HG03442 (cell line): Measurements from ENCODE around the gene PTPRO.

Experiments
- ATAC-seq: cut with Tn5 transposase; IDR thresholded peaks from one replicate; pipeline ENCODE4 v1.9.1; 2021; ENCODE audit warnings: mild to moderate bottlenecking, moderate library complexity; ENCODE audit not compliant: unreplicated experiment

Gene PTPRO

DNA sequence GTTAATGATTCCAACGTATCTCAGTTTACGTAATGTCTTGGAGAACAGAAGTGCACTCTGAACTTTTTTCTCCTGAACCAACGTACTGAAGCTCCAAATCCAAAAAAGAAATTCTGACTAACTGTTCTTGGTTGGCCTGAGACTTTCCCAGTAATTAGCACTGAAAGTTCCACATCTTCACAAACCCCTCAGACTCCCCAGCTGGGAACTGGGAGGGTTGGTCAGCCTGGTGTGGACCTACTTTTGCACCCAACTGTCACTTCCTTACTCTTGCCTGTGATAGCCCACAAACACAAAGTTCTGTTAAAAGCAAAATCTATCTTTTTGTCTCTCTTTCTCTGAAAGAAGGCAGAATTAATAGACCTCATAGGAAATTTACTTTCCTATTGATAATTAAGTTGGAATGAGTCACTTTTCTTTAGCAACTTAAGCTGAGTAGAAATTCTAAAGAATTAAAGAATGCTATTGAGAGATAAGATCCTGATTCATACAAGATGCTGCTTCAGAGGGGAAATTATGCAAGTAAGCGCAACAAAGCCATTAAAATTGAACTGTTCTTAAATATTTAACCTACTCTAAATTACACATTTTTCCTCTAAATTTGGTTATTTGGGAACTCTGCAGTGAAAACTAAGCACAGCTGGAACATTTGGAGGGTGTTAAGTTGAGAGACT is 311.8 kb downstream of the PTPRO start:
- no peak for ATAC-seq

DNA sequence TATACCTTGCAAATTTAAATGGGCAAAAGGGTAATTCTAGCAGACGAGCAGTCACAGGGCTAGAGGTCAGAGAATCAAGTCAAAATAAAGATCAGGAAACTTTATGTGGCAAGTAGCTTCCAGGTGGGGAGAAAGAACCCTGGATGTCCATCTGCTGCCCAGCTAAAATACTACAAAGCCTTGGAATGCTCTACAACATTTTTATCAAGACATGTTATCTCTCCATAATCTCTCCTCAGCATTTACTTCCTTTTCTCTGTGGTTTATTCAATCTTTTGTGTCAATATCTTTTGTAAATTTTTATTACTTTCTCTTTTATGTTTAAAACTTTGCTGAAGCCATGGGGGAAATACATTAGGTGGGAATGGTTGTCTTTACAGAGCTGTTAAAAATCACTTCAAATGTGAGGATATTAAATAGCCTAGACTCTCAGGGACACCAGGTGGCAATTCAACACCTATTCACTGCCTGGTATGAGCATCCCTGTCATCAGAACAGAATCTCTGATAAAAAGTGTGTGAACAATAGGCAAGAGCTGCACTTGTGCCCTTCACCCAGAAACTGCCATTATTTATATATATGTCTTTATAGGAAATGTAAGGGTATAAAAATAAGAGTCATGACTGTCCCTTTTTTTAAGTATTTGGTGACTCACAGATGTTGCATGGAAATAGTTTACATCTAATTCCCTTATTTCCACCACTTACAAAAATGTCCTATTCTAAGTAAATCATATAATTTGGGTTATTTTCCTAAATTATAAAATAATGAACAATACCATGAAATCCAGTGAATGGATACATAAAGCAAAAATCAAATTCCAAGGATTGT is 314.0 kb downstream of the PTPRO start:
- no peak for ATAC-seq

DNA sequence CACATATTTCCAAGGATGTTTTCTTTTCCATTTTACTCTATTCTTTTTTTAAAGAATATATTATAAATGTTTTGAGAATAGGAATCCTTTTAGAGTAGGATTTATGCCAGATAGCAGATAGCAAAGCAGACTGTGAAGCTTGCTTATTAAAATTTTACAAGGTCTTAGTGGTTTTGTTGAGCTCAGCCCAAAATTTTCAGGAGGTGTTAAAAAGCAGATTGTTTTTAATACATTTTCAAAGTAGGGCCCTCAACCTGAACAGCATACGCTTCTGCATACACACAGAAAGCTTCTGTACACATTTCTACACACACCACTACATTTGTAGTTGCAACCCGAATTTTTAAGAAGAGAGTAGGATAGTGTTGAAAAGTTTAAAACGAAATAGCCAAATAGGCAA is 315.9 kb downstream of the PTPRO start:
- no peak for ATAC-seq

DNA sequence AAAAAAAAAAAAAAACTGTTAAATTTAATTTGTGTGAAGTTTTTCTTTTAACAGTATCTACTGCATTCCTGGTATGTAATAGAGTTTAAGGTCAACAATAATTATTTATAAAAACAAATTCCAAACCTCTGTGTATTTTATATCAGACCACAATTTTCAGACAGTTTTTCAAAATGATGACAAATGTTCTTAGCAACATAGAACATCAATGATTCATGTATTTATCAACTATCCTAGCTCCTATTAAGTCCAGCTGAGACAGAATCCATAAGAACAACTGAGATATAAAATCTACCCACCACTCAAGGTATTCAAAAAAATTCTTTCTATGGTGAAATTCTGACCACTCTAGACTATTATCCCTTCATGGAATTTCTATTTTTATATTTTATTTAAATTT is 322.4 kb downstream of the PTPRO start:
- no peak for ATAC-seq

DNA sequence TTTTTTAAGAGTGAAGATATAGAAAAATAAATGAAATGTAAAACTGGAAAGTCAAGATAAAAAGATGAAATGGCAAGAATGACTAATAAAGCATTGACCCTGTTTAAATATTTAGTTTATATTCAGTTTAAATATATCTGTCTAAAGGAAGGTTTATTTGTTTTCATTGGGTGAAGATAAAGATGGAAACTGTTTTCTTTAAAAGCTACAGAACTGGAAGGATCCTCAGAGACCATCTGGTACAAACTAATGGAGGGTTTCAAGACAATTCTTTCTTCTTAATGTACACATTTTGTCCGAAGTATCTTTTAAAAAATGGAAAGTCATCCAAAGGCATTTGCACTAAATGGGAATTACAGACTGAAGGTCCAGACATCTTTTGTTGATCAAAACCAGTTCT is 324.3 kb downstream of the PTPRO start:
- no peak for ATAC-seq
